ENCODE measurements around the gene VTI1A.

GRCh38 chr10:112658900-112659638, 212.1 kb downstream of the VTI1A start:
- no peak for TF ChIP-seq POLR2AphosphoS5 (IDR thresholded peaks at IDR 0.05)
- TF ChIP-seq, protein P1, sequence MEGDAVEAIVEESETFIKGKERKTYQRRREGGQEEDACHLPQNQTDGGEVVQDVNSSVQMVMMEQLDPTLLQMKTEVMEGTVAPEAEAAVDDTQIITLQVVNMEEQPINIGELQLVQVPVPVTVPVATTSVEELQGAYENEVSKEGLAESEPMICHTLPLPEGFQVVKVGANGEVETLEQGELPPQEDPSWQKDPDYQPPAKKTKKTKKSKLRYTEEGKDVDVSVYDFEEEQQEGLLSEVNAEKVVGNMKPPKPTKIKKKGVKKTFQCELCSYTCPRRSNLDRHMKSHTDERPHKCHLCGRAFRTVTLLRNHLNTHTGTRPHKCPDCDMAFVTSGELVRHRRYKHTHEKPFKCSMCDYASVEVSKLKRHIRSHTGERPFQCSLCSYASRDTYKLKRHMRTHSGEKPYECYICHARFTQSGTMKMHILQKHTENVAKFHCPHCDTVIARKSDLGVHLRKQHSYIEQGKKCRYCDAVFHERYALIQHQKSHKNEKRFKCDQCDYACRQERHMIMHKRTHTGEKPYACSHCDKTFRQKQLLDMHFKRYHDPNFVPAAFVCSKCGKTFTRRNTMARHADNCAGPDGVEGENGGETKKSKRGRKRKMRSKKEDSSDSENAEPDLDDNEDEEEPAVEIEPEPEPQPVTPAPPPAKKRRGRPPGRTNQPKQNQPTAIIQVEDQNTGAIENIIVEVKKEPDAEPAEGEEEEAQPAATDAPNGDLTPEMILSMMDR (IDR thresholded peaks at IDR 0.05) = no peak
- TF ChIP-seq EP300 (IDR thresholded peaks at IDR 0.05) = no peak
- no peak for TF ChIP-seq POLR2A (IDR thresholded peaks at IDR 0.05)

All from upper lobe of left lung (tissue), 4 donors.